ENCODE results near the gene SLC2A11.
"Not testable (repeated sequence)": the region's sequence is repeated elsewhere in the genome, so short reads cannot be mapped to it uniquely, and the experiment has no call there.

Gene SLC2A11

GRCh38 chr22:23888615-23889401 is 31.1 kb downstream of the SLC2A11 start:
- in situ Hi-C loops (cut with MboI; ENCODE audit: low sequenced_read_pairs): no loop called here

GRCh38 chr22:23889620-23890019 is 31.9 kb downstream of the SLC2A11 start:
- in situ Hi-C loops (cut with MboI; ENCODE audit: low sequenced_read_pairs): no loop called here

- in situ Hi-C loops (cut with MboI; ENCODE audit: low sequenced_read_pairs): no loop called here
Observed at GRCh38 chr22:23891726-23892125, 34.1 kb downstream of the SLC2A11 start.

DNA sequence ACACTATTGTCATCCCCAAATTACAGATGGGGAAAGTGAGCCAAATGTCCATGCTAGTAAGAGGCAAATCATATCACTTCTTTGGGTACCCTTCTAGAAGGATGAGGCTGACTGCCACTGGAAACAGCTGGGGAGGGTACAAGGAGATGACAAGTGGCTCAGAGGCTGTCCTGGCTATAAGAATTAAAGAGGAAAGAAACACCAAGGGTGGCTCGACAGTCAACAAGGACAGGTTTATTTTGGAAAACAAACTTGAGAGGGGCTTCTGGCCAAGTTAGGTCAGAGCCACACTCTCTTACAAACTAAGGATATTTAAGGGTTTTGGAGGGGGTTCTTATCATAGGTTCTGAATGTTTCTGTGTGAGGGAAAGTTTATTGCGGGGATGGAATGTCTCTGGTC is 34.5 kb downstream of the SLC2A11 start:
- in situ Hi-C loops (cut with MboI; ENCODE audit: low sequenced_read_pairs): no loop called here

DNA sequence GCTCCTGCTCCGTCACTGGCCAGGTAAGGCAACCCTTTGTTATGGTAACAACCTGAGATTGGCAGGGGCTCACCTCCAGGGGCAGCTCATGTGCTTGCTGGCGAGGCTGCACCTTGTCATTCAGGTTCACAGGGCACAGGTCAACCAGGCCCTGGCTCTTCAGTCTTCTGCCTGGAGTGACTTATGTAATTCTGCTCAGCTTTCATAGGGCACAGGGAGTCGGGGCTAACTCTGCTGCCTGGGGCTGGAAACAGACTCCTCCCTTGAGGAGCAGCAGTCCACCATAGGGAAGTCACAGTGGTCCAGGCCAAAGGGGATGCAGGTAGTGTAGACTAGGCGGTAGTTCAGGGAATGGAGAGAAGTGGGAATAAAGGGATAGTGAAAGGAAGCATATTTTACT is 35.0 kb downstream of the SLC2A11 start:
- in situ Hi-C loops (cut with MboI; ENCODE audit: low sequenced_read_pairs): no loop called here

GRCh38 chr22:23893121-23893944 is 35.7 kb downstream of the SLC2A11 start:
- in situ Hi-C loops (cut with MboI; ENCODE audit: low sequenced_read_pairs): no loop called here

DNA sequence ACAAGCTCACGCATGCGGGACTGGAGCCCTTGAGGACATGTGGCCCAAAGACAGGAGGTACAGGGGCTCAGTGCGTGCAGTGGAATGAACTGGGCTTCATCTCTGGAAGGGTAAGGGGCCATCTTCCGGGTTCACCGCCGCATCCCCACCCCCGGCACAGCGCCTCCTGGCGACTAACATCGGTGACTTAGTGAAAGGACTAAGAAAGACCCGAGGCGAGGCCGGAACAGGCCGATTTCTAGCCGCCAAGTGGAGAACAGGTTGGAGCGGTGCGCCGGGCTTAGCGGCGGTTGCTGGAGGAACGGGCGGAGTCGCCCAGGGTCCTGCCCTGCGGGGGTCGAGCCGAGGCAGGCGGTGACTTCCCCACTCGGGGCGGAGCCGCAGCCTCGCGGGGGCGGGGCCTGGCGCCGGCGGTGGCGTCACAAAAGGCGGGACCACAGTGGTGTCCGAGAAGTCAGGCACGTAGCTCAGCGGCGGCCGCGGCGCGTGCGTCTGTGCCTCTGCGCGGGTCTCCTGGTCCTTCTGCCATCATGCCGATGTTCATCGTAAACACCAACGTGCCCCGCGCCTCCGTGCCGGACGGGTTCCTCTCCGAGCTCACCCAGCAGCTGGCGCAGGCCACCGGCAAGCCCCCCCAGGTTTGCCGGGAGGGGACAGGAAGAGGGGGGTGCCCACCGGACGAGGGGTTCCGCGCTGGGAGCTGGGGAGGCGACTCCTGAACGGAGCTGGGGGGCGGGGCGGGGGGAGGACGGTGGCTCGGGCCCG is 36.5 kb downstream of the SLC2A11 start, which contains the start of gene MIF:
Gene MIF, plus strand, starts transcription at position 439 of the 765 bp plus-strand sequence. Its CDS starts 92 bp downstream, at position 531.
- in situ Hi-C loops (cut with MboI; ENCODE audit: low sequenced_read_pairs): no loop called here

DNA sequence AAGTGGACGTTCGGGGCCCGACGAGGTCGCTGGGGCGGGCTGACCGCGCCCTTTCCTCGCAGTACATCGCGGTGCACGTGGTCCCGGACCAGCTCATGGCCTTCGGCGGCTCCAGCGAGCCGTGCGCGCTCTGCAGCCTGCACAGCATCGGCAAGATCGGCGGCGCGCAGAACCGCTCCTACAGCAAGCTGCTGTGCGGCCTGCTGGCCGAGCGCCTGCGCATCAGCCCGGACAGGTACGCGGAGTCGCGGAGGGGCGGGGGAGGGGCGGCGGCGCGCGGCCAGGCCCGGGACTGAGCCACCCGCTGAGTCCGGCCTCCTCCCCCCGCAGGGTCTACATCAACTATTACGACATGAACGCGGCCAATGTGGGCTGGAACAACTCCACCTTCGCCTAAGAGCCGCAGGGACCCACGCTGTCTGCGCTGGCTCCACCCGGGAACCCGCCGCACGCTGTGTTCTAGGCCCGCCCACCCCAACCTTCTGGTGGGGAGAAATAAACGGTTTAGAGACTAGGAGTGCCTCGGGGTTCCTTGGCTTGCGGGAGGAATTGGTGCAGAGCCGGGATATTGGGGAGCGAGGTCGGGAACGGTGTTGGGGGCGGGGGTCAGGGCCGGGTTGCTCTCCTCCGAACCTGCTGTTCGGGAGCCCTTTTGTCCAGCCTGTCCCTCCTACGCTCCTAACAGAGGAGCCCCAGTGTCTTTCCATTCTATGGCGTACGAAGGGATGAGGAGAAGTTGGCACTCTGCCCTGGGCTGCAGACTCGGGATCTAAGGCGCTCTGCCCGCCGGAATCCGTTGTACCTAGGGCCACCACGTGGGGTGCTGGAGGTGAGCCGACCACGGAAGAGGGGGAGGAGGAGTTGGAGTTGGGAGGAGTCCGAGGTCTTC is 37.3 kb downstream of the SLC2A11 start:
- in situ Hi-C loops (cut with MboI; ENCODE audit: low sequenced_read_pairs): no loop called here

GRCh38 chr22:23895599-23896144 is 38.0 kb downstream of the SLC2A11 start:
- in situ Hi-C loops (cut with MboI; ENCODE audit: low sequenced_read_pairs): no loop called here

DNA sequence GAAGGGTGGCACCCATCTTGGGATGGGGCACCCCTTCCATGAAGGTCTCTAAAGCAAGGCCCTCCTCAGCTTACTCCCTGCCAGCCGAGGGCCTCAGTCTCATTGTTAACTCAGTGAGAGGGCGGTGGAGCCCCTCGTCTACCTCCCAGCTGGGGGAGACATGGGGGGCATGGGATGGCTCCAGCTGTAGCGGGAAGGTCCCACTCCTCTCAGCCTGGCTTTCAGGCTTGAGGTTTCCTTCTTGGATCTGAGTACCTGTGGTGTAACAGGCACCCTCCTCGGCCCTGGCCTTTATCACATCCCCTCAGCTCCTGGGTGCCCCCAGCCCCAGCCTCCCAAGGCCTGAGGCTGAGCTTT is 38.5 kb downstream of the SLC2A11 start:
- in situ Hi-C loops (cut with MboI; ENCODE audit: low sequenced_read_pairs): no loop called here

DNA sequence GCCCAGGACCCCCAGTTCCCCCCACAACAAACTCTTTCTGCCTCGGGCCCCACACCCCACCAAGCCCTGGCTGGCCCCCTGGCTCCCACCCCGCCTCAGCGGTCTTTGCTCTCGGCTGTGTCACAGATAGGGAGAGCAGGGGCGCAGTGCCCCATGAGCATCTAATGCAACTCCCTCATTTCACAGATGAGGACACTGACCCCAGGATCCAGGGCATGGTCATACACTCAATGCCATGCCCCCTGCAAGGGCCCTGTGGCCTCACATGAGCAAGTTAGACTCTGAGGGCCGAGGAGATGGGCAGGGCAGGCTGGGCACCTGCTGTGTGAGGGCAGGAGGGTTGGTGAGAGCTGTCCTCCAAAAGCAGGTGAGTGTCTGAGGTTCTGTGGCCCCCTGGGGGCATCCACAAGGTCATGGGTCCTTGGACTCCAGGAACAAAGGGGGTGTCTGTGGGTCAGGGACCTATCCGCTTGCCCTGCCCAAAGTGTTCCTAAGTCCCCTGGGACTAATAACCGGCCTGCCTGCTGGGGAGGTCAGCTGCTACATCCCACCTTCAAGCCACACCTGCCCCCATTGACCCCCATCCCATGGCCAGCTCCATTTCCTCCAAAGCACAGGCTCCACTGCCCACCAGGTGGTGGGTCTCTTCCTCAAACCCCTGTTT is 39.0 kb downstream of the SLC2A11 start:
- in situ Hi-C loops (cut with MboI; ENCODE audit: low sequenced_read_pairs): no loop called here

- in situ Hi-C loops (cut with MboI; ENCODE audit: low sequenced_read_pairs): no loop called here
Observed at GRCh38 chr22:23897320-23897719, 39.6 kb downstream of the SLC2A11 start.

DNA sequence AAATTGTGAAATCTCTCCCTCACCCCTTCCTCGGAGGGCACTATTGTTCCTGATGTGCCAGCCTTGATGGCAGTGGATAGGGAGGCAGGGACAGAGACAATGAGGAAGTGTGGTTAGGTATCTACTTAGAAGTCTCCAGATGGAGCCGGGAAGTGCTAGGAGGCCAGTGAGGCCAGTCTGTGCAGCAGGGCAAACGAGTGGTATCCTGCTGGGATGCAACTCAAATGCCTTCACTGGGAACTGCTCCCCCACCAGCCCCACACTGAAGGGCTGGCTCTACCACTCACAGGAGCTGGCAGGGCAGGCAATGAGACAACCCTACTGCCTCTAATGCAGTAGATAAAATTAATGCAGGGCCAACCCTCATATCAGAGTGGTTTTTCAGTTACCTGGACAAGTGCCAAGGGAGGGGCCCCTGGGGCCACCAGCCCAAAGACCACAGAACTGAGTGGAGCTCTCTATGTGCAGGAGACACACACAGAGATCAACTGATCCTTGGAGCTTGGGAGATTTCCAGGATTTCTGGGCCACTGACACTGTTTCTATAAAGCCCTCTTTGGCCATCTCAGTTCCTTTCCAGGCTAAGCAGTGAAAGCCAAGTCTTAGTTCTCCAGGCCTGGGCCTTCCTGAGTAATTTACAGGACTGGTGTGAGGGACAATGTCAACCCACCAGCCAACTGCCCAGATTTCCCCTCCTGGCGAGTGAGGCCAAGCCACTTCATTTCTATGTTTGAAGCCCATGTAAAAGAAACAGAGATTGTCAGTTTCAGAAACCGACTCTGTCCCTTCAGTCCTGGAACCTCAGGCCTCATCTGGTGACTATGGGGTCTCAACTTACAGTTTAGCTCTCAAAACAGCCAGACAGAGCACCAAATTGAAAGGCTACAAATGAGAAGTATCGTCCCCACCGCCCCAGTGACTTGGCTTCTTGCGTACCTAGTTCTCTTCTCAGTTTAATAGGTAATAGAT is 40.6 kb downstream of the SLC2A11 start:
- in situ Hi-C loops (cut with MboI; ENCODE audit: low sequenced_read_pairs): no loop called here

GRCh38 chr22:23899042-23899745 is 41.5 kb downstream of the SLC2A11 start:
- in situ Hi-C loops (cut with MboI; ENCODE audit: low sequenced_read_pairs): no loop called here

GRCh38 chr22:23900227-23900626 is 42.6 kb downstream of the SLC2A11 start:
- in situ Hi-C loops (cut with MboI; ENCODE audit: low sequenced_read_pairs): not testable (repeated sequence)

DNA sequence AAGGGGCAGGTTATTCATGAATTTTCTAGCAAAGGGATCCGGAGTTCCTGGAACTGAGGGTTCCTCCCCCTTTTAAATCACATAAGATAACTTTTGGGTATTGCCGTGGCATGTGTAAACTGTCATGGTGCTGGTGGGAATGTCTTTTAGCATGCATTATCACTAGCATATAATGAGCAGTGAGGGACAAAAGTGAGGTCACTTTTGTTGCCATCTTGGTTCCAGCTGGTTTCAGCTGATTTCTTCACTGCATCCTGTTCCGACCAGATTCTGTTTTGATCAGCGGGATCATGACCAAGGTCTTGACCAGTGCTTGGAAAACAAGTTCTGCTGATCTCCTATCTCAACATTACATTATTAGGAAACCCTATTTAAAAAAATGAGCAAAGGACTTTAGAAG is 43.9 kb downstream of the SLC2A11 start:
- in situ Hi-C loops (cut with MboI; ENCODE audit: low sequenced_read_pairs): no loop called here

- in situ Hi-C loops (cut with MboI; ENCODE audit: low sequenced_read_pairs): no loop called here
Observed at GRCh38 chr22:23903328-23903971, 45.8 kb downstream of the SLC2A11 start.
